Gastrocnemius medialis (tissue), 4 donors: Measurements from ENCODE around the gene GNAQ.

Experiments used
- CTCF ChIP-seq, 5 experiments: fragments of 450-650 bp in 3 of 5; fragments of 200-600 bp in 2 of 5; sonication (generic) in 2 of 5; IDR thresholded peaks in 4 of 5; conservative IDR thresholded peaks in 1 of 5; 1 replicate in 4 of 5; 2 replicates in 1 of 5; pipeline ENCODE4 v1.5.1; 2016 to 2019; ENCODE audit warnings: antibody characterized with exemption in 5 of 5, mild to moderate bottlenecking in 3 of 5, moderate library complexity in 3 of 5
- POLR2A ChIP-seq, 2 donors: fragments of 450-650 bp; IDR thresholded peaks; one replicate each; pipeline ENCODE4 v1.6.1; 2017; ENCODE audit warnings: antibody characterized with exemption in 2 of 2, mild to moderate bottlenecking in 2 of 2, moderate library complexity in 2 of 2

- TF ChIP-seq CTCF (IDR thresholded peaks at IDR 0.05 in 4 of 5, conservative IDR thresholded peaks at IDR 0.05 in 1 of 5) (no peak), POLR2A (IDR thresholded peaks at IDR 0.05) (no peak)
Observed at GRCh38 chr9:78025186-78025585, 6.4 kb downstream of the GNAQ start.
